Measurements from ENCODE around the gene GRPEL1.

The GRPEL1 gene

GRCh38 chr4:7054106-7054880, 13.6 kb downstream of the GRPEL1 start:
- no peak for TF ChIP-seq EZH2phosphoT487 (IDR thresholded peaks at IDR 0.05; ENCODE audit: low read depth)
- TF ChIP-seq, protein P1, sequence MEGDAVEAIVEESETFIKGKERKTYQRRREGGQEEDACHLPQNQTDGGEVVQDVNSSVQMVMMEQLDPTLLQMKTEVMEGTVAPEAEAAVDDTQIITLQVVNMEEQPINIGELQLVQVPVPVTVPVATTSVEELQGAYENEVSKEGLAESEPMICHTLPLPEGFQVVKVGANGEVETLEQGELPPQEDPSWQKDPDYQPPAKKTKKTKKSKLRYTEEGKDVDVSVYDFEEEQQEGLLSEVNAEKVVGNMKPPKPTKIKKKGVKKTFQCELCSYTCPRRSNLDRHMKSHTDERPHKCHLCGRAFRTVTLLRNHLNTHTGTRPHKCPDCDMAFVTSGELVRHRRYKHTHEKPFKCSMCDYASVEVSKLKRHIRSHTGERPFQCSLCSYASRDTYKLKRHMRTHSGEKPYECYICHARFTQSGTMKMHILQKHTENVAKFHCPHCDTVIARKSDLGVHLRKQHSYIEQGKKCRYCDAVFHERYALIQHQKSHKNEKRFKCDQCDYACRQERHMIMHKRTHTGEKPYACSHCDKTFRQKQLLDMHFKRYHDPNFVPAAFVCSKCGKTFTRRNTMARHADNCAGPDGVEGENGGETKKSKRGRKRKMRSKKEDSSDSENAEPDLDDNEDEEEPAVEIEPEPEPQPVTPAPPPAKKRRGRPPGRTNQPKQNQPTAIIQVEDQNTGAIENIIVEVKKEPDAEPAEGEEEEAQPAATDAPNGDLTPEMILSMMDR (IDR thresholded peaks at IDR 0.05; ENCODE audit: low read depth, low read length), result no peak
- H3K4me3 ChIP-seq (ENCODE audit: low read length), result no peak overlapping the region

GRCh38 chr4:7052923-7053715, 14.7 kb downstream of the GRPEL1 start:
- TF ChIP-seq, protein P1 (IDR thresholded peaks at IDR 0.05; ENCODE audit: low read depth, low read length), result no peak
- TF ChIP-seq EZH2phosphoT487 (IDR thresholded peaks at IDR 0.05; ENCODE audit: low read depth), result no peak
- Histone ChIP-seq H3K9me3 (ENCODE audit: insufficient read depth, low read length) (no peaks in the 10 kb centered on the region), H3K79me2 (ENCODE audit: low read length) (peaks cover 58% of the 10 kb centered on the region), H2AFZ (ENCODE audit: low read depth, low read length) (no peak overlapping the region), H3K27me3 (ENCODE audit: low read depth, low read length) (no peaks in the 10 kb centered on the region), H3K4me3 (ENCODE audit: low read length) (no peak overlapping the region), H3K4me2 (ENCODE audit: low read length) (no peak overlapping the region), H3K27ac (ENCODE audit: low read length) (no peak overlapping the region), H3K9ac (ENCODE audit: low read length) (no peak overlapping the region), H3K4me1 (ENCODE audit: low read length) (peaks cover 5% of the 10 kb centered on the region), H3K36me3 (replicated peaks; ENCODE audit: low read depth, low read length) (peaks cover 35% of the 10 kb centered on the region), H4K20me1 (ENCODE audit: insufficient read depth, low read length) (peaks cover 11% of the 10 kb centered on the region; the same call in 1 of the 2 replicates)

More at GRCh38 chr4:7054106-7054880, 13.6 kb downstream of the GRPEL1 start:
- H3K4me2 ChIP-seq (ENCODE audit: low read length), result no peak overlapping the region
- no peaks in the 10 kb centered on the region for H3K9me3 ChIP-seq (ENCODE audit: insufficient read depth, low read length)
- peaks cover 17% of the 10 kb centered on the region for H3K4me1 ChIP-seq (ENCODE audit: low read length)
- H2AFZ ChIP-seq (ENCODE audit: low read depth, low read length), result no peak overlapping the region
- H3K36me3 ChIP-seq (replicated peaks; ENCODE audit: low read depth, low read length), result peaks cover 39% of the 10 kb centered on the region
- H3K27ac ChIP-seq (ENCODE audit: low read length), result no peak overlapping the region
- no peaks in the 10 kb centered on the region for H3K27me3 ChIP-seq (ENCODE audit: low read depth, low read length)
- no peak overlapping the region for H3K9ac ChIP-seq (ENCODE audit: low read length)
- peaks cover 18% of the 10 kb centered on the region for H4K20me1 ChIP-seq (ENCODE audit: insufficient read depth, low read length)
- H3K79me2 ChIP-seq (ENCODE audit: low read length), result peaks cover 55% of the 10 kb centered on the region

GRCh38 chr4:7052313-7052712, 15.6 kb downstream of the GRPEL1 start:
- H3K4me2 ChIP-seq (ENCODE audit: low read length), result no peak overlapping the region

More at GRCh38 chr4:7052313-7052712, 15.6 kb downstream of the GRPEL1 start:
- H3K27me3 ChIP-seq (ENCODE audit: low read depth, low read length), result no peaks in the 10 kb centered on the region
- H3K27ac ChIP-seq (ENCODE audit: low read length), result no peak overlapping the region
- H3K9me3 ChIP-seq (ENCODE audit: insufficient read depth, low read length), result no peaks in the 10 kb centered on the region
- no peak overlapping the region for H3K9ac ChIP-seq (ENCODE audit: low read length)
- no peak overlapping the region for H2AFZ ChIP-seq (ENCODE audit: low read depth, low read length)
- H3K4me1 ChIP-seq (ENCODE audit: low read length), result no peaks in the 10 kb centered on the region
- peaks cover 13% of the 10 kb centered on the region for H4K20me1 ChIP-seq (ENCODE audit: insufficient read depth, low read length)
- peaks cover 29% of the 10 kb centered on the region for H3K36me3 ChIP-seq (replicated peaks; ENCODE audit: low read depth, low read length)
- H3K4me3 ChIP-seq (ENCODE audit: low read length), result no peak overlapping the region
- no peak for TF ChIP-seq EZH2phosphoT487 (IDR thresholded peaks at IDR 0.05; ENCODE audit: low read depth)
- TF ChIP-seq, protein P1 (IDR thresholded peaks at IDR 0.05; ENCODE audit: low read depth, low read length), result no peak
- peaks cover 66% of the 10 kb centered on the region for H3K79me2 ChIP-seq (ENCODE audit: low read length)
